CD4-positive, alpha-beta T cell treated with Interleukin-15 for 1 hour (primary cell): ENCODE data around the gene FOLR2.

Experiments
- DNase-seq: peaks from one replicate; pipeline ENCODE4 v3.0.0-alpha.2; 2020

The FOLR2 gene

DNA sequence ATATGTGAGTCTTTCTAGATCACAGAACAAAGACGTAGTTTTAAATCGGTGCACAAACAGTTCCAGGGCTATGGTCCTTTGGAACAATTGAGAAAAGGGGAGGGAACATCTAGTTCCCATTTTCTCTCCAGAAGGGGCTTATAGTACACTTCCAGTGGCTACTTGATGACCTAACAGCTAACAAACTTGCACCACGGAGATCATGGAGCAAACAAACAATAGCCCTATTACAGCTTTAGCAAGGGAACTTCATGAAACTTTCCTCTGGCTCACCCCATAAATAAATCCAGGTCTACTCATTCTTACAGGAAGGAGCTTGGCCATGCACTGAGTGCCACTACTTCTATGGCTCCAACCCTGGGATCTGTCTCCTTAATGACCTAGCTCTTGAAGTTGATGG is 8.3 kb upstream of the FOLR2 start:
- no peak for DNase-seq

- no peak for DNase-seq
These were observed 7.5 kb upstream of the FOLR2 start for GRCh38 chr11:72209101-72209500.

DNA sequence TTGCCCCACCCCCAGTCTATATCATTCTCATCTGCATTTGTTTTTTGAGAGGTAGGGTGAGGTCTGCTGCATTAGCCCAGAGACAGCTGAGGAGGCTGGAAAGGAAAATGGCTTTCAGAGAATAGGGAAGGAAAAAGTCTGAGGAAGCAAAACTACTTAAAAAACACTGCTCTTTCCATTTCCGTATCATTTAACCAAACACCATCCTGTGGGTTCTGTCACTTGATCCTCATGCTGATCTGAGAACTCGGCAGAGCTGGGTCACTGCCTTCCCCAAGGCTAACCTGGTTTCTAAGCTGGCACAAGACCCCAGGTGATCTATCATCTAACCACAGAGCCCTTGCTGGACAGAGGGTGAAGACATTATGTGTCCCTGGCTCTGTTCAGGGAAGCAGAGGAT is 1.2 kb downstream of the FOLR2 start:
- DNase-seq, result no peak

GRCh38 chr11:72218251-72218745 is 1.7 kb downstream of the FOLR2 start:
- no peak for DNase-seq

- no peak for DNase-seq
These were observed 4.2 kb downstream of the FOLR2 start for GRCh38 chr11:72220696-72221363.

- no peak for DNase-seq
These were observed 4.9 kb downstream of the FOLR2 start for GRCh38 chr11:72221386-72222075.

- DNase-seq, result no peak
These were observed 5.7 kb downstream of the FOLR2 start for GRCh38 chr11:72222106-72222891.

GRCh38 chr11:72222907-72223614 is 6.5 kb downstream of the FOLR2 start:
- peak; percentile 94 for DNase-seq

- peak; percentile 51 for DNase-seq
These were observed 7.3 kb downstream of the FOLR2 start for GRCh38 chr11:72223615-72224563.

DNA sequence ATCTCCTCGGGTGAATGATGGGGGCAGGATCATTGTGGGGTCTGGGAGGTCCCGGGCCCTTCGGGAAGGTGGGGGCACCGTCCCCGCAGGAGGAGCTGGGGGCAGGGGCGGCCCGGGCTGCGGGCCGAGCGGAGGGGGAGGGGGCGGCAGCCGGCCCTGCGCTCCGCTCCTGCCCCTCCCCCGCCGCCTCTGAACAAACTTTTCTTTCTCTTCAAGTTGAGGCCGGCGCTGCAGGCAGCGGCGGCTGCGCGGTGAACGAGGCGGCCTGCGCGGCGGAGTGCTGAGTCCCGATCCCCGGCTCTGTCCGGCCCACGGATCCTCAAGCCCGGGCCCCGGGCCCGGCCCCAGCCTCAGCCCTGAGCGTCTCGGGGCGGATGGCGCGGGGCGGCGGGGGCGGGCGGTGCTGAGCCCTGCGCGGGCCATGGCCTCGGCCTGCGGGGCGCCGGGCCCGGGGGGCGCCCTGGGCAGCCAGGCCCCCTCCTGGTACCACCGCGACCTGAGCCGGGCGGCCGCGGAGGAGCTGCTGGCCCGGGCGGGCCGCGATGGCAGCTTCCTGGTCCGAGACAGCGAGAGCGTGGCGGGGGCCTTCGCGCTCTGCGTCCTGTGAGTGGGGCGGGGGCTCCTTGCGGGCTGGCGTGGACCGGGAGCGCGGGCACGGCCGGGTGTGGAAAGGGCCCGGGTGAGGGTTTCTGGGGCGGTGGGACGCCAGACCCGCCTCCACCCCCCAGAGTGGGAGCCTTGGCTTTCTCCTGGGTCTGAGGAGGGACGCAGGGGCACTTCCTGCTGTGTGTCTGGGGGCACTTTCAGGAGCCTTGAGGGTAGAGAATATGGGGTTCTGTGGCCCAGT is 8.2 kb downstream of the FOLR2 start, which contains the start of gene INPPL1:
Gene INPPL1, plus strand, starts transcription at position 204 of the 847 bp plus-strand sequence. Its CDS starts 218 bp downstream, at position 422.
- DNase-seq, result no peak

DNA sequence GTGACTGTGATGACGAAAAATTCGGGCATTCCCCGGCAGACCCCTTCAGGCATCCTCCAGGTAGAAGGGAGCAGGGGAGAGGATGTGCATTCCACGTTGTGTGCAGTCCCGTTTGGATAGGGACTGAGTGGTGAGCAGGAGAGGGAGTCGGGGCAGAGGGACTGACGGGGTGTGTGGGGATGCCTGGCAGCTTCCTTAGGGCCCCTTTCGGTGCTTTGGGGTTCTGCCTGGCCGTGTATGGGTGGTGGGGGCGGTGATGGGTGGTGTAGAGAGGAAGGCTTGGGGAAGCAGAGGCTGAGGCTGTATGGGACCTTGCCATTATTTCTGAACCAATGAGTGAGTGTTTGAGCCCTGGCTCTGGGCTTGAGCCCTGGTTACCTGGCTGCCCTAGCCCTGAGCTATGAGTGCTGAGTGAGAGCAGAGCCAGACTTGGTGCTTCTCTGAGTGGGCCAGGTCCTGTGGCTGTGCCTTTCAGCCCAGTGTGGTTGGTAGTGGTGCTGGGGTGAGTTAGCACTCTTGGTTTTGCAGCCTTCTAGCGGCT is 8.9 kb downstream of the FOLR2 start:
- DNase-seq, result no peak

DNA sequence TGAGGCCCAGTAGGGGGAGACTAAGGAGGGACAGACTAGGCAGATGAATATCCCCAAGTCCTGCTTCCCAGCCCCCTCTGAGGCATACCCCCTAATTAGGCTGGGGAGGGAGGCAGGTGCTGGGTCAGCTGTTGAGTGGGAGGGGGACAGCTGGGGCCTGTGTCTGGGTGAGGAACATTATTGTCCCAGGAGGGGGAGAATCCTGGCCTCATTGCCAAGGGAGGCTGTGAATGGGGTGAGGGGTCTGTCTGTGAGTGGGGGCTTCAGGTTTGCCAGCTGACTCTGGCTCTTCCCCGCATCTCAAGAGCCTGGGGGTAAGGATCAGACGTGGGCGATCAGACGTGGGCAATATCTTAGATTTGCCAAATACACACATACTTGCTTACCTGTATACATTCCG is 10.1 kb downstream of the FOLR2 start:
- no peak for DNase-seq

DNA sequence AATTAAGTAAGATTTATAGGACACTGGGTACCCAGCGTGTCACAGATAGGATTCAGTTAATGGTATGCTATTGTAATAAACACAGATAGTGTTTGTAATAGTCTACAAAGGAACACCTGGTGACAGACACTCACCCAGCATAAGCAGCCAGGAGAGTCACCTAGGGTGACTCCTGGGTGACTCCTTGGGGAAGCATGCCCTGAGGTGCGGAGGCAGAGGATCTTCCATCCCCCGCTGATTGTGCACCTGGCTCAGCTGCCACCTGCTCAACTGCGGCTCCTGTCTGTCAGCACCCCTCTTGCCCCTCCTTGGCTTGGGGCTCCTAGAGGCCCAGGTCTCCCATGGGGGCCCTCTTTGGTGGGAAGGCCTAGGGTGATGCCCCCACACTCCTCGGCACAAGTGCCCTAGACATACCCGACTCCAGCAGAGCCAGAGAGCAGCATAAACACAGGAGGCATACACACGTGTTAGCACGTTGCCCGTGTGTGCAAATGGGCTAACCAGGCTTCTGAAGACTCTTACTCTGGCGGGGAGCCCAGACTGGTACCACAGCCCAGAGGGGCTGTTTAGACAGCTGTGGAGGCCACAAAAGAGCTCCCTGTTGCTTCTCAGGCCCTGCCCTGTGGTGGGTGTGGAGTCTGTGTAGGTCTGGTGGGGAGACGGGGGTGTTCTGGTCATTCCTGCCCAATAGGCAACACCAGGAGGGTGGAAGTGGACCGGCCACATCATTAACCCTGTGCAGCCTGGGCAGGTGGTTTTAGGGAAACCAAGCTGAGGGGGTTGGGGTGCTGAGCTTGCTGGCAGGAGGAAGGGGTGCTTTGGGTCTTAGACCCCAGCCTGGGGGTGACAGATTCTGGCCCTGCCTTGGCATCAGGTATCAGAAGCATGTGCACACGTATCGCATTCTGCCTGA is 11.0 kb downstream of the FOLR2 start:
- DNase-seq, result no peak

GRCh38 chr11:72228229-72228843 is 11.7 kb downstream of the FOLR2 start:
- no peak for DNase-seq

DNA sequence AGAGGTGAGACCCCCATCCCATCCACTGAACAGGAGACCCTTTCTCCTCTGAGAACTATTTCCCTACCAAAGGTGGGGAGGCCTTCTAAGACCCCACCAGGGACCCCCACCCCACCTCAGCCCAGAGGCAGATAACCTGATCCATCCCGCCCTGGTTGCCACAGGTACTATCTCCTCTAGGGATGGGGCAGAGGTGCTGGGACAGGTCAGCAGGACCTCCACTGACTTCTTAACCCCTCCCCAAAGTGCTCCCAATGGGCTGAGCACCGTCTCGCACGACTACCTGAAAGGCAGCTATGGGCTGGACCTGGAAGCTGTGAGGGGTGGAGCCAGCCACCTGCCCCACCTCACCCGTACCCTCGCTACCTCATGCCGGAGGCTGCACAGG is 12.2 kb downstream of the FOLR2 start:
- DNase-seq, result no peak

DNA sequence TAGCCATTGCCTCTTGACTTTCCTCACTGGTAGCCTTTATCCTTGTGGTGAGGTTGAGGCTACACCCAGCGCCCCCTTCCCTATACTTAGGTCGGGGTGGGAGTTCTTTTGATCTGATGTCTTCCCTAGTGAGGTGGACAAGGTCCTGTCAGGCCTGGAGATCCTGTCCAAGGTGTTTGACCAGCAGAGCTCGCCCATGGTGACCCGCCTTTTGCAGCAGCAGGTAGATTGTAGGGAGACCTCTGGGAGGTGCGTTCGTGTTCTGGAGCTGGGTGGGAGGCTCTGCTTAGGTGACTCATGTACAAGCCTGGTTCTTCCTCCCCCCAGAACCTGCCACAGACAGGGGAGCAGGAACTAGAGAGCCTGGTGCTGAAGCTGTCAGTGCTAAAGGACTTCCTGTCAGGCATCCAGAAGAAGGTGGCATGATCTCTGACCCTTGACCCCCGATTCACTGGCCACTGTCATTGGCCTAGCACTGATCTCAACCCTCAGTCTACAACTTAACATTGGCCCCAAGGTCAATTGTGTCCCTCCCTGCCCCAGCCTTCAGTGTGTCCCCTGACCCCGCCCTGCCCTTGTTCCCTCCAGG is 12.8 kb downstream of the FOLR2 start:
- DNase-seq, result no peak

DNA sequence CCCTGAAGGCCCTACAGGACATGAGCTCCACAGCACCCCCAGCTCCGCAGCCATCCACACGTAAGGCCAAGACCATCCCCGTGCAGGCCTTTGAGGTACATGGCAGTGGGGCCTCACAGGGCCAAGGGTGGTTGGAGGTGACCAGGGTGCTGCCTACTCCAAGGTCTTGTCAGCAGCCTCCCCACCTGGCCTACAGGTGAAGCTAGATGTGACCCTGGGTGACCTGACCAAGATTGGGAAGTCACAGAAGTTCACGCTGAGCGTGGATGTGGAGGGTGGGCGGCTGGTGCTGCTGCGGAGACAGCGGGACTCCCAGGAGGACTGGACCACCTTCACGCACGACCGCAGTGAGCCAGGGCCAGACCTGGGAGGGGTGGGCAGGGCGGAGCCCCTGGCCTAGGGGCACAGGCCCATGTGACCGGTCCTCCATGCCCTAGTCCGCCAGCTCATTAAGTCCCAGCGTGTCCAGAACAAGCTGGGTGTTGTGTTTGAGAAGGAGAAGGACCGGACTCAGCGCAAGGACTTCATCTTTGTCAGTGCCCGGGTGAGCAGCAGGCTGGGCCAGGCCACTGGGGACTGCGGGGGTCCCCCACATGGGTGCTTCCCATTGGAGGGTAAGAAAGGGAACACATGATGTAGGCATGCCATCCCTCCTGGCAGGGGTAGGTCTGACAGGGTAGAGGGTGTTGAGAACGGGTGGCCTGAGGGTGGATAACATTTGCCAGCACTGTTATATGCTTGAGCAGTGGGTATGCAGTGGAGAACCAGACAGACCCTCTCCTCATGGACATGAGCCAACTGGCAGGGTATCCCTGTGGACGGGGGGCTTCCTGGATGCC is 13.6 kb downstream of the FOLR2 start:
- no peak for DNase-seq
